Measurements from ENCODE around the gene TBXA2R.
A peak's percentile ranks its signal among the peaks of the same experiment; 100 is the strongest.

The TBXA2R gene

DNA sequence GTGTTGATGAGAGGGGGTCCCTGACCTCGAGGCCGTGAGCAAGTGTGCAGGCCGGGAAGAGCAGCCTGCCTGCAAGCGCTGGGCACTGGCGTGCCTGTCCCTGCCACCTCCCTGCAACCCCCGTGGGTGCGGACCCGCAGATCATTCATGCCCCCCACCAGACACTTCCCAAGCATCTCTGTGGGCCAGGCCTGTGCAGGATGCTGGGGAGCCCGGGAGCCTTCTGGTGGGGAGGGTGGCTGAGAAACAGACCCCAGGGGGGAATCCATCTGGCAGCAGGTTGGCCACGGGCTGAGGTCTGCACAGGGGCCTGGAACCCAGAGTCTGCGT is 38.4 kb upstream of the TBXA2R start:
- Histone ChIP-seq H2BK120ac (ENCODE audit: insufficient read depth, low read length, poor library complexity) (no peak overlapping the region), H3K14ac (ENCODE audit: low read length) (no peak overlapping the region), H2BK12ac (ENCODE audit: low read length) (no peak overlapping the region), H3K4me2 (ENCODE audit: low read length) (no peak overlapping the region), H3K27me3 (ENCODE audit: insufficient read depth, low read length) (no peaks in the 10 kb centered on the region), H4K12ac (ENCODE audit: low read depth, low read length) (no peak overlapping the region), H3K18ac (ENCODE audit: low read length) (no peak overlapping the region), H3K9ac (ENCODE audit: low read length) (no peak overlapping the region), H3K4me3 (ENCODE audit: low read depth, low read length) (no peak overlapping the region), H3K79me2 (ENCODE audit: control insufficient read depth, insufficient read depth, low read length, poor library complexity) (no peaks in the 10 kb centered on the region), H2AK5ac (ENCODE audit: low read length) (no peak overlapping the region), H3K36me3 (ENCODE audit: control insufficient read depth in 1 of 2, insufficient read depth in 2 of 2, low read length in 2 of 2) (peaks cover 64 to 74% of the 10 kb centered on the region in 2 experiments), H4K8ac (ENCODE audit: low read depth, low read length) (no peak overlapping the region), H3K23ac (ENCODE audit: low read length) (no peak overlapping the region), H3K27ac (ENCODE audit: low read depth, low read length) (no peak overlapping the region), H4K91ac (ENCODE audit: low read depth, low read length) (no peak overlapping the region), H3K79me1 (ENCODE audit: low read length) (no peaks in the 10 kb centered on the region), H3K9me3 (ENCODE audit: insufficient read depth, low read depth, low read length) (peaks cover 5% of the 10 kb centered on the region), H2AFZ (ENCODE audit: insufficient read depth, low read length, poor library complexity) (no peak overlapping the region), H3K4ac (ENCODE audit: low read depth, low read length) (no peak overlapping the region), H3K4me1 (ENCODE audit: control insufficient read depth in 1 of 2, insufficient read depth in 2 of 2, low read length in 2 of 2) (no peaks in the 10 kb centered on the region), H2BK5ac (ENCODE audit: low read depth, low read length, poor library complexity) (no peak overlapping the region)
- DNase-seq, result no peak
- WGBS (ENCODE audit: extremely low coverage, insufficient coverage, insufficient read length), result no CpG with 5 or more reads among the region's 11 CpGs

DNA sequence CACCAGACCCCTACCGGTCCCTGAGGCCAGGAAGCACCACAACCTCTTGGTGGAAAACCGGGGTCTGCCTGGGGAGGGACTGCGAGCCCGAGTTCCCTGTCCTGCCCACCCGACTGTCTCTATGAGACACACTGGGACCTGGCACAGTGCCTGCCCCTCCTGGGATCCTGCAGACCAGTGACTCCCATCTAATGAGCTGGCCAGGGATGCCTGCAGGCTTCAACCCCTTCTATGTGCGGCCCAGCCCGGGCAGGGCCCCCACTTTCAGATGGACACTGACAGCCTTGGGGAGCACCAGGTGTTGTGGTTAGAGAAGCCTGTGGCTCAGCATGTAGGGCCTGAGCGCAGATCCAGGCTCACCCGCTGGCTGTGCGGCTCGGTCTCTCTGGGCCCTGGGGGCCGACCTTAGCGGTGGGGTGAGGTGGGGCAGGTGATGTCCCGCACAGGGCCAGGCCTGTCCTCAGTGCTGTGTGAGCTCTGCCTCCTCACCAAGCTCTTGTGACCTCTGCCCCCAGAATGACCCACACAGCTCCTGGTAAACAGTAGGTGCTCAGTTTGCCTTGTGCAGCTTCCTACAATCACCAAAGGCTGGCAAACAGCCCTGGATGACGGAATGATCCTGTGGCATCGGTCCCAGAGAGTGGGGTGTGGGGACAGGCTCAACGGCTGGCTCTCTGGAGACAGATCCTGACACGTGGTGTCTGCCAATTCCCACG is 37.8 kb upstream of the TBXA2R start:
- Histone ChIP-seq H4K12ac (ENCODE audit: low read depth, low read length) (no peak overlapping the region), H2BK5ac (ENCODE audit: low read depth, low read length, poor library complexity) (no peak overlapping the region), H3K4me2 (ENCODE audit: low read length) (no peak overlapping the region), H3K27me3 (ENCODE audit: insufficient read depth, low read length) (no peaks in the 10 kb centered on the region), H3K4ac (ENCODE audit: low read depth, low read length) (no peak overlapping the region), H3K4me1 (ENCODE audit: control insufficient read depth in 1 of 2, insufficient read depth in 2 of 2, low read length in 2 of 2) (no peaks in the 10 kb centered on the region), H3K14ac (ENCODE audit: low read length) (no peak overlapping the region), H3K4me3 (ENCODE audit: low read depth, low read length) (no peak overlapping the region), H3K23ac (ENCODE audit: low read length) (no peak overlapping the region), H4K8ac (ENCODE audit: low read depth, low read length) (no peak overlapping the region), H3K18ac (ENCODE audit: low read length) (no peak overlapping the region), H2BK120ac (ENCODE audit: insufficient read depth, low read length, poor library complexity) (no peak overlapping the region), H2AK5ac (ENCODE audit: low read length) (no peak overlapping the region), H3K9ac (ENCODE audit: low read length) (no peak overlapping the region), H3K36me3 (ENCODE audit: control insufficient read depth in 1 of 2, insufficient read depth in 2 of 2, low read length in 2 of 2) (peaks cover 64 to 73% of the 10 kb centered on the region in 2 experiments), H2AFZ (ENCODE audit: insufficient read depth, low read length, poor library complexity) (no peak overlapping the region), H3K79me1 (ENCODE audit: low read length) (no peaks in the 10 kb centered on the region), H3K27ac (ENCODE audit: low read depth, low read length) (no peak overlapping the region), H4K91ac (ENCODE audit: low read depth, low read length) (no peak overlapping the region), H3K79me2 (ENCODE audit: control insufficient read depth, insufficient read depth, low read length, poor library complexity) (no peaks in the 10 kb centered on the region), H2BK12ac (ENCODE audit: low read length) (no peak overlapping the region), H3K9me3 (ENCODE audit: insufficient read depth, low read depth, low read length) (peaks cover 5% of the 10 kb centered on the region)
- DNase-seq, result no peak
- no CpG with 5 or more reads among the region's 19 CpGs for WGBS (ENCODE audit: extremely low coverage, insufficient coverage, insufficient read length)

DNA sequence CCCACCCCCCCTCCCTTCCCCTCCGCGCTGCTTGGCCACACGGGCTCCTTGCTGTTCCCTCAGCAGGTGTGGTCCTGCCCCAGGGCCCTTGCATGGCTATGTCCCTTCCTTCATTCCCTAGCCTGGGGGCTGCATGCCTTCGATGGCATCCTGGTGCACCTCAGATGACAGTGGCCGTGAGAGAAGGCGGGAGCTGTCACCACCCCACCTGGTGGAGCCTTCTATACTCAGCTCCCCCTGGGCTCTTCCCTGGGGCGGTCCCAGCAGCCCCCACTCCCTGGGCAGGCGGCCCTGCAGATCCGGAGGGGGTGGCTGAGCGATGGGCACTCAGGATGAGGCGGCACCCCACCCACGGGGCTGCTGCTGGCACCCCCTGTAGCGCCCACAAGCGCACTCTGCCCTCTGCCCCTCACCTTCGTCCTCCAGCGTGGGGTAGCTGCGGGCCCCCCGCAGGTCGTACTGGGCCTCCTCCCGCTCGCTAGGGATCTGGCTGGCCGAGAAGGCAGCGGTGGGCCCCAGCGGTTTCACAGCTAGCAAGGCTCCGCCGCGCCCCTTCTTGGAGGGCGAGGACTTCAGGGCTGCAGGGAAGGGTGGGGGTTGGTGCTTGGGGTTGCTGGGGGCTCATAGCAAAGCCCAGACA is 37.1 kb upstream of the TBXA2R start:
- no peak overlapping the region for H3K23ac ChIP-seq (ENCODE audit: low read length)
- no peaks in the 10 kb centered on the region for H3K4me1 ChIP-seq (ENCODE audit: control insufficient read depth in 1 of 2, insufficient read depth in 2 of 2, low read length in 2 of 2)
- no peak overlapping the region for H4K8ac ChIP-seq (ENCODE audit: low read depth, low read length)
- H3K14ac ChIP-seq (ENCODE audit: low read length), result no peak overlapping the region
- peaks cover 5% of the 10 kb centered on the region for H3K9me3 ChIP-seq (ENCODE audit: insufficient read depth, low read depth, low read length)
- H3K4ac ChIP-seq (ENCODE audit: low read depth, low read length), result no peak overlapping the region
- no peak overlapping the region for H2AK5ac ChIP-seq (ENCODE audit: low read length)
- H2BK120ac ChIP-seq (ENCODE audit: insufficient read depth, low read length, poor library complexity), result no peak overlapping the region
- H3K36me3 ChIP-seq (ENCODE audit: control insufficient read depth in 1 of 2, insufficient read depth in 2 of 2, low read length in 2 of 2), result peaks cover 70 to 79% of the 10 kb centered on the region in 2 experiments
- no peak overlapping the region for H3K27ac ChIP-seq (ENCODE audit: low read depth, low read length)
- H2BK12ac ChIP-seq (ENCODE audit: low read length), result no peak overlapping the region
- no peak overlapping the region for H3K18ac ChIP-seq (ENCODE audit: low read length)
- H4K91ac ChIP-seq (ENCODE audit: low read depth, low read length), result no peak overlapping the region
- no peaks in the 10 kb centered on the region for H3K79me2 ChIP-seq (ENCODE audit: control insufficient read depth, insufficient read depth, low read length, poor library complexity)
- H3K4me3 ChIP-seq (ENCODE audit: low read depth, low read length), result no peak overlapping the region
- H3K9ac ChIP-seq (ENCODE audit: low read length), result no peak overlapping the region
- H4K12ac ChIP-seq (ENCODE audit: low read depth, low read length), result no peak overlapping the region
- DNase-seq, result peak; percentile 67 to 82
- H3K27me3 ChIP-seq (ENCODE audit: insufficient read depth, low read length), result no peaks in the 10 kb centered on the region
- no peak overlapping the region for H2AFZ ChIP-seq (ENCODE audit: insufficient read depth, low read length, poor library complexity)
- no peak overlapping the region for H2BK5ac ChIP-seq (ENCODE audit: low read depth, low read length, poor library complexity)
- no peak overlapping the region for H3K4me2 ChIP-seq (ENCODE audit: low read length)
- WGBS (ENCODE audit: extremely low coverage, insufficient coverage, insufficient read length), result no CpG with 5 or more reads among the region's 28 CpGs
- H3K79me1 ChIP-seq (ENCODE audit: low read length), result no peaks in the 10 kb centered on the region

DNA sequence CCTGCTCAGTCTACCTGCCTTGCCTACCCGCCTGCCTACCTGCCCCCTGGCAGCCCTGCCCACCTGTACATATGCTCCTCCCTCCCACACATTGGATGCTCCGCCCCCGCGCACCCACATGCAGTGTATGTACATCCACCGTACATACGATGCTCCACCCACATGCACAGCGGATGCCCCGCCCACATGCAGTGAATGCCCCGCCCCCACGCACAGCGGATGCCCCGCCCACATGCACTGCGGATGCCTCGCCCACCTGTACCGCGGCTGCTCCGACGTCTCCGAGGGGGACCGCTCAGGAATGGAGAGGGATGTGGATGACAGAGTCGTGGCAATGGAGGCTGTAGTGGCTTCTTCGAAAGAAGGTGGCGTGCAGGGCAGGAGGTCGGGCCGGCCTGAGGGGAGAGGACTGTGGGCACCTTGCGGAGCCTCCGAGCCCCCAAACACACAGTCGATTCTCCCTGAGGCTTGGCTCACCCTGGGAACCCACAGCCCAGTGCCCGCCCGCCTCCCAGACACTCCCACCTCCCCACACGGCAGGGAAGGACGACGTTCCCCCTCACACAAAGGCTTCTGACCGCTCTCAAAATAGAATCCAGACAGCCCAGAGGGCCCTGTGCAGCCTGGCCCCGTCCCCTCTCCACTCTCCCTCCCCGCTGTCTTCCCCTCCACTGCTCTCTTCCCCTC is 36.5 kb upstream of the TBXA2R start:
- WGBS (ENCODE audit: extremely low coverage, insufficient coverage, insufficient read length), result no CpG with 5 or more reads among the region's 36 CpGs
- Histone ChIP-seq H3K9me3 (ENCODE audit: insufficient read depth, low read depth, low read length) (peaks cover 5% of the 10 kb centered on the region), H3K4me2 (ENCODE audit: low read length) (no peak overlapping the region), H4K91ac (ENCODE audit: low read depth, low read length) (no peak overlapping the region), H3K4me3 (ENCODE audit: low read depth, low read length) (no peak overlapping the region), H2AFZ (ENCODE audit: insufficient read depth, low read length, poor library complexity) (no peak overlapping the region), H3K9ac (ENCODE audit: low read length) (no peak overlapping the region), H3K27ac (ENCODE audit: low read depth, low read length) (no peak overlapping the region), H2BK12ac (ENCODE audit: low read length) (no peak overlapping the region), H3K27me3 (ENCODE audit: insufficient read depth, low read length) (no peaks in the 10 kb centered on the region), H3K79me2 (ENCODE audit: control insufficient read depth, insufficient read depth, low read length, poor library complexity) (no peaks in the 10 kb centered on the region), H2BK5ac (ENCODE audit: low read depth, low read length, poor library complexity) (no peak overlapping the region), H3K14ac (ENCODE audit: low read length) (no peak overlapping the region), H3K4ac (ENCODE audit: low read depth, low read length) (no peak overlapping the region), H3K36me3 (ENCODE audit: control insufficient read depth in 1 of 2, insufficient read depth in 2 of 2, low read length in 2 of 2) (peaks cover 73 to 80% of the 10 kb centered on the region in 2 experiments), H2BK120ac (ENCODE audit: insufficient read depth, low read length, poor library complexity) (no peak overlapping the region), H3K79me1 (ENCODE audit: low read length) (no peaks in the 10 kb centered on the region), H3K4me1 (ENCODE audit: control insufficient read depth in 1 of 2, insufficient read depth in 2 of 2, low read length in 2 of 2) (no peaks in the 10 kb centered on the region), H3K23ac (ENCODE audit: low read length) (no peak overlapping the region), H4K8ac (ENCODE audit: low read depth, low read length) (no peak overlapping the region), H4K12ac (ENCODE audit: low read depth, low read length) (no peak overlapping the region), H2AK5ac (ENCODE audit: low read length) (no peak overlapping the region), H3K18ac (ENCODE audit: low read length) (no peak overlapping the region)
- DNase-seq, result peak in 1 of 2 donors; percentile 36
